ENCODE data around the gene NPTX1.

NPTX1 gene

GRCh38 chr17:80486692-80487091, 10.3 kb upstream of the NPTX1 start:
- Histone ChIP-seq H3K9me3 (ENCODE audit: low read length) (no peaks in the 10 kb centered on the region), H3K27me3 (ENCODE audit: control insufficient read depth in 1 of 2, insufficient read depth in 2 of 2, low read length in 2 of 2) (peaks cover 0 to 29% of the 10 kb centered on the region in 2 donors), H3K4me3 (ENCODE audit: low read depth in 1 of 2, low read length in 2 of 2) (no peak overlapping the region), H3K4me1 (ENCODE audit: insufficient read depth, low read length) (no peaks in the 10 kb centered on the region), H3K9ac (ENCODE audit: low read length) (no peak overlapping the region), H3K36me3 (ENCODE audit: insufficient read depth, low read length) (no peaks in the 10 kb centered on the region), H3K27ac (ENCODE audit: low read depth, low read length) (no peak overlapping the region)

DNA sequence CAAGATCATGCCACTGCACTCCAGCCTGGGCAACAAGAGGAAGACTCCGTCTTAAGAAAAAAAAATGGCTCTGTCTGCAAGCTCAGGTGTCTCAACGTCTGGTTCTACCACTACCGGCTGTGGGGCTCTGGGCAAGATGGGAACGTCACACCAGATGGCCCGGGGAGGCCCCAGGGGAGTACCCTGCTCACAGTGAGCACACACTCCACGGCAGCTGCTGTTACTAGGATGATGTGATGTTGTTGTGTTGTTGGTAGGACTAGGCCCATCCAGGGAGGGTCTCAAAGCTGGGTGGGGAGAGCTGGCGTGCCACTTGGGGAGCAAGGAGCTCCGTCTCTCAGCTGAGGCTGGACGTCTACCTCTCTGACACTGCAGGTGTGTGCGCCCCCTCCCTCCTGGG, 9.4 kb upstream of the NPTX1 start:
- H3K4me1 ChIP-seq (ENCODE audit: insufficient read depth, low read length) = no peaks in the 10 kb centered on the region
- no peak overlapping the region for H3K27ac ChIP-seq (ENCODE audit: low read depth, low read length)
- H3K36me3 ChIP-seq (ENCODE audit: insufficient read depth, low read length) = no peaks in the 10 kb centered on the region
- H3K4me3 ChIP-seq (ENCODE audit: low read depth in 1 of 2, low read length in 2 of 2) = no peak overlapping the region
- H3K9ac ChIP-seq (ENCODE audit: low read length) = no peak overlapping the region
- no peaks in the 10 kb centered on the region for H3K9me3 ChIP-seq (ENCODE audit: low read length)
- peaks cover 0 to 29% of the 10 kb centered on the region in 2 donors for H3K27me3 ChIP-seq (ENCODE audit: control insufficient read depth in 1 of 2, insufficient read depth in 2 of 2, low read length in 2 of 2)

- no peak overlapping the region for H3K4me3 ChIP-seq (ENCODE audit: low read depth in 1 of 2, low read length in 2 of 2)
- H3K9ac ChIP-seq (ENCODE audit: low read length) = no peak overlapping the region
- no peaks in the 10 kb centered on the region for H3K4me1 ChIP-seq (ENCODE audit: insufficient read depth, low read length)
- H3K9me3 ChIP-seq (ENCODE audit: low read length) = no peaks in the 10 kb centered on the region
- H3K27ac ChIP-seq (ENCODE audit: low read depth, low read length) = no peak overlapping the region
- no peaks in the 10 kb centered on the region for H3K36me3 ChIP-seq (ENCODE audit: insufficient read depth, low read length)
- H3K27me3 ChIP-seq (ENCODE audit: control insufficient read depth in 1 of 2, insufficient read depth in 2 of 2, low read length in 2 of 2) = peaks cover 0 to 44% of the 10 kb centered on the region in 2 donors
Measured at GRCh38 chr17:80482555-80483308, 6.3 kb upstream of the NPTX1 start.

GRCh38 chr17:80482058-80482318, 5.6 kb upstream of the NPTX1 start:
- H3K27me3 ChIP-seq (ENCODE audit: control insufficient read depth in 1 of 2, insufficient read depth in 2 of 2, low read length in 2 of 2) = peaks cover 0 to 44% of the 10 kb centered on the region in 2 donors
- no peaks in the 10 kb centered on the region for H3K36me3 ChIP-seq (ENCODE audit: insufficient read depth, low read length)
- no peak overlapping the region for H3K4me3 ChIP-seq (ENCODE audit: low read depth in 1 of 2, low read length in 2 of 2)
- no peak overlapping the region for H3K9ac ChIP-seq (ENCODE audit: low read length)
- H3K27ac ChIP-seq (ENCODE audit: low read depth, low read length) = no peak overlapping the region
- H3K9me3 ChIP-seq (ENCODE audit: low read length) = no peaks in the 10 kb centered on the region
- no peaks in the 10 kb centered on the region for H3K4me1 ChIP-seq (ENCODE audit: insufficient read depth, low read length)

DNA sequence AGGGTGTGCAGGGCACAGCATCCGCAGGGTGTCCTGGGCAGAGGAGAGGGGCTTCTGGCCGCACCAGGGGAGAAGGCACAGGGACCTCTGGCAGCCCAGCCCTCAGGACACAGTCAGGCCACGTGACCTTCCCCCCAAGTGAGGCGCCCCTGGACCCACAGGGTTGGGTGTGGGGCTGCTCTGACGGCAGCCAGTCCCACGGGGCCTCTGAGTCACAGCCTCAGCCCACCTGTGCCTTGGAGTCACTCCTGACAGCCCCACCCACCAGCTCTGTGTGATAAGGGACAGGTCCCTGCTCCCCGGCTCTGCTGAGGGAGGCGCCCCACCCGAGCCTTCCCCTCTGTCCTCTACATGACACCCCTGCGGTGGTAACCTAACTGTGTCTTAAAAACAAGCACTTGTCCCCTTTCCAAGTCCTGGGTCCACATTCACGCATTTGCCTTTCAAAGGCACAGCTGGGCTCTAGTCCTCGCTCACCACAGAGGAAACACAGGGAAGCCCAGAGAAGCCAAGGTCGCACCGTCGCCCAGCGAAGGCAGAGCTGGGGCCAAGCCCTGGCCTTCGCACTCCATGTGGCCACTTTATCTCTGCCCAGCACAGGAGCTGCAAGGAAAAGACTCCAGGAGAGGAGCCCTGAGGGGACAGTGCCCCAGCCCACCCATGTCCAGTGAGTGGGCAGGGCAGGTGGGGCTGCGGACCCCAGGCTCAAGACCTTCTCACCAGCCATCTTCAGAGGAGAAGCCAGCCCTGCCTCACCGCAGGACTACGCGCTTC, 5.1 kb upstream of the NPTX1 start:
- H3K4me3 ChIP-seq (ENCODE audit: low read depth in 1 of 2, low read length in 2 of 2) = no peak overlapping the region
- H3K9me3 ChIP-seq (ENCODE audit: low read length) = no peaks in the 10 kb centered on the region
- H3K4me1 ChIP-seq (ENCODE audit: insufficient read depth, low read length) = no peaks in the 10 kb centered on the region
- no peaks in the 10 kb centered on the region for H3K36me3 ChIP-seq (ENCODE audit: insufficient read depth, low read length)
- H3K27me3 ChIP-seq (ENCODE audit: control insufficient read depth in 1 of 2, insufficient read depth in 2 of 2, low read length in 2 of 2) = peaks cover 0 to 42% of the 10 kb centered on the region in 2 donors
- H3K27ac ChIP-seq (ENCODE audit: low read depth, low read length) = no peak overlapping the region
- no peak overlapping the region for H3K9ac ChIP-seq (ENCODE audit: low read length)

GRCh38 chr17:80480248-80480647, 3.8 kb upstream of the NPTX1 start:
- Histone ChIP-seq H3K4me3 (ENCODE audit: low read depth in 1 of 2, low read length in 2 of 2) (no peak overlapping the region), H3K27ac (ENCODE audit: low read depth, low read length) (no peak overlapping the region), H3K9me3 (ENCODE audit: low read length) (no peaks in the 10 kb centered on the region), H3K27me3 (ENCODE audit: control insufficient read depth in 1 of 2, insufficient read depth in 2 of 2, low read length in 2 of 2) (peaks cover 0 to 41% of the 10 kb centered on the region in 2 donors), H3K36me3 (ENCODE audit: insufficient read depth, low read length) (no peaks in the 10 kb centered on the region), H3K4me1 (ENCODE audit: insufficient read depth, low read length) (no peaks in the 10 kb centered on the region), H3K9ac (ENCODE audit: low read length) (no peak overlapping the region)

DNA sequence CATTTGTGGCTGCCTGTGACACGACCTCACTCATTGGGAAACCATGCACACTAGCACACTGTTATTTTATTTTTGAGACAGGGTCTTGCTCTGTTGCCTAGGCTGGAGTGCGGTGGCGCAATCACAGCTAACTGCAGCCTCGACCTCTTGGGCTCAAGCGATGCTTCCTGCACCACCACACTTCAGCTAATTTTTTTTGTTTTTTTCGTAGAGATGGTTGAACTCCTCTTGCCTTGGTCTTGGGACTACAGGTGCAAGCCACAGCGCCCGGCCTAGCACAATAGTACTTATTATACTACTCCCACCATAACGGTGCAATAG, 2.8 kb upstream of the NPTX1 start:
- Histone ChIP-seq H3K36me3 (ENCODE audit: insufficient read depth, low read length) (no peaks in the 10 kb centered on the region), H3K9me3 (ENCODE audit: low read length) (no peaks in the 10 kb centered on the region), H3K9ac (ENCODE audit: low read length) (no peak overlapping the region), H3K27ac (ENCODE audit: low read depth, low read length) (no peak overlapping the region), H3K27me3 (ENCODE audit: control insufficient read depth in 1 of 2, insufficient read depth in 2 of 2, low read length in 2 of 2) (peaks cover 0 to 41% of the 10 kb centered on the region in 2 donors), H3K4me3 (ENCODE audit: low read depth in 1 of 2, low read length in 2 of 2) (no peak overlapping the region), H3K4me1 (ENCODE audit: insufficient read depth, low read length) (peaks cover 3% of the 10 kb centered on the region)

DNA sequence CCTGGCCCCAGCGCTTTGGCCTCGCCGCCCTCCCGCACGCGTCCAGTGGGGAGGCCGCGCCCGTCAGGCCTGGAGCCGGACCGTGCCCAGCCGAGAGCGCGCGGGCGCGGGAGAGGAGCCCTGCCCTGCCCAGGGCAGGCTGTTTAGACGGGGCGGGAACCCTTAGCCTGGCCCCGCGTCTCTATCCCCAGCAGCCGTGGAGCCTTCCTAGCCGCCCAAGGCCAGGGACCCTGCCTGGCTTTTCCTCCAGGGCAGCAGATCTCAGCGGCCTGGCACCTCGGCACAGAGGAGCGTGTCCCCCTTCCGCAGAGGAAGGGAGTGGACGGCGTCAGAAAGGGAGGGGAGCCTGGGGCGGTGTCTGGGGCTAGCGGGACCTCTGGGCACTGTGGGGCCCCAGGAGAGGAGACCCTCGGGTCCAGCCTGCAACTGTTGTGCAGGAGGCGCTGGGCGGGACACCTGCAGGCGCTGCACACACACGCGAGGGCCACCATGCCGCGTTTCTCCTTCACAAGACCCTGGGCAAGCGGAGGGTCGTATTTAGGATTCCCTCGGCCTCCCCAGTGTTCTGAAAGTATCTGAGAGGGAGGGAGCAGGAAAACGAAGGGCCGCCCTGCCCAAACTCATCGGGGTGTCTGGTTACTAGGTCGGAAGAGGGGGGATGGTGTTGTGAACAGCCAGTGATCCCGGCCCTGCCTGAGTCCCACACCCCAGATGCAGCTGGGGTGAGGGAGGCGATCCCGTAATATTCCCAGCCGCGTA, 2.3 kb upstream of the NPTX1 start:
- no peak overlapping the region for H3K27ac ChIP-seq (ENCODE audit: low read depth, low read length)
- peaks cover 9% of the 10 kb centered on the region for H3K4me1 ChIP-seq (ENCODE audit: insufficient read depth, low read length)
- H3K4me3 ChIP-seq (ENCODE audit: low read depth in 1 of 2, low read length in 2 of 2) = peak overlapping the region in 1 of 2 donors; percentile 28
- H3K9me3 ChIP-seq (ENCODE audit: low read length) = no peaks in the 10 kb centered on the region
- H3K36me3 ChIP-seq (ENCODE audit: insufficient read depth, low read length) = no peaks in the 10 kb centered on the region
- peaks cover 0 to 41% of the 10 kb centered on the region in 2 donors for H3K27me3 ChIP-seq (ENCODE audit: control insufficient read depth in 1 of 2, insufficient read depth in 2 of 2, low read length in 2 of 2)
- H3K9ac ChIP-seq (ENCODE audit: low read length) = no peak overlapping the region

DNA sequence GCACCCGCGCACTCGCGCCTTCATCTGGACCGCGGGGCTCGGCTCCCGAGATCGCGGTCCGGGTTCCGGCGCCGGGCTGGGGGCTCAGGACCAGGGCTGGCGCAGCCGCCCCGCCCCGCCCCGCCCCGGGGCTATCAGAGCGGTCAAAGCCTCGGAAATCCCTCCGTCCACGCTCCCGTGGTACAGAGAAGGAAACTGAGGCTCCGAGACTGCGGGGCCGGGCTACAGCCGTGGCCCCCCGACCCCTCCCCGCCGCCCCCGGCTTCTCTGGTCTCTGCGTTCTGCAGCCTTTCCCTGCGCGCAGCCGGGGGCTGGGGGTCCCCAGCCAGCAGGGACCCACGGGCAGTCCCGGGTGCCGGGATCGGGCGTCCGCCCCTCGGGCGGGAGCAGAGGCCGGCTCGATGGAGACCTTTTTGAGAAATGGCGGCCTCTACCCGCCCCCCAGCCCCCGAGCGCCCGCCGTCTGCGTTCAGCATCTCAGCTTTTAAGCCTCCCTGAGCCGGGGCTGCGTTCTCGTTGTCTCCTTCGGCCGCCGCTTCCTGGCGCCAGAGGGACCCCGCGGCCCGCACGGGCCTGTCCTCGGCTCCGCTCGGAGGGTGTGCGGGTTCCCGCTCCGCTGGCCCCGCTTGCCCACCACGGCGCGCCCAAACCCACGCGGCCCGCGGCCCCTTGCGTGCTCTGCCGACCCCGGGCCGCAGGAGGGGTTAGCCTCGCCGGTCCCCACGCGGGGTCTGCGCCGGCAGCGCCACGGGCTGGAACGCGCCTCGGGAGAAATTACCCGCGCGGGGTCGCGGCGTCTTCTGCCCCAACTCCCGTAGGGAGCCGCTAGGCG, 1.5 kb upstream of the NPTX1 start:
- H3K4me1 ChIP-seq (ENCODE audit: insufficient read depth, low read length) = peaks cover 17% of the 10 kb centered on the region
- peaks cover 6% of the 10 kb centered on the region for H3K36me3 ChIP-seq (ENCODE audit: insufficient read depth, low read length)
- H3K9ac ChIP-seq (ENCODE audit: low read length) = no peak overlapping the region
- peaks cover 0 to 41% of the 10 kb centered on the region in 2 donors for H3K27me3 ChIP-seq (ENCODE audit: control insufficient read depth in 1 of 2, insufficient read depth in 2 of 2, low read length in 2 of 2)
- no peaks in the 10 kb centered on the region for H3K9me3 ChIP-seq (ENCODE audit: low read length)
- H3K4me3 ChIP-seq (ENCODE audit: low read depth in 1 of 2, low read length in 2 of 2) = peak overlapping the region in 1 of 2 donors; percentile 28
- no peak overlapping the region for H3K27ac ChIP-seq (ENCODE audit: low read depth, low read length)

DNA sequence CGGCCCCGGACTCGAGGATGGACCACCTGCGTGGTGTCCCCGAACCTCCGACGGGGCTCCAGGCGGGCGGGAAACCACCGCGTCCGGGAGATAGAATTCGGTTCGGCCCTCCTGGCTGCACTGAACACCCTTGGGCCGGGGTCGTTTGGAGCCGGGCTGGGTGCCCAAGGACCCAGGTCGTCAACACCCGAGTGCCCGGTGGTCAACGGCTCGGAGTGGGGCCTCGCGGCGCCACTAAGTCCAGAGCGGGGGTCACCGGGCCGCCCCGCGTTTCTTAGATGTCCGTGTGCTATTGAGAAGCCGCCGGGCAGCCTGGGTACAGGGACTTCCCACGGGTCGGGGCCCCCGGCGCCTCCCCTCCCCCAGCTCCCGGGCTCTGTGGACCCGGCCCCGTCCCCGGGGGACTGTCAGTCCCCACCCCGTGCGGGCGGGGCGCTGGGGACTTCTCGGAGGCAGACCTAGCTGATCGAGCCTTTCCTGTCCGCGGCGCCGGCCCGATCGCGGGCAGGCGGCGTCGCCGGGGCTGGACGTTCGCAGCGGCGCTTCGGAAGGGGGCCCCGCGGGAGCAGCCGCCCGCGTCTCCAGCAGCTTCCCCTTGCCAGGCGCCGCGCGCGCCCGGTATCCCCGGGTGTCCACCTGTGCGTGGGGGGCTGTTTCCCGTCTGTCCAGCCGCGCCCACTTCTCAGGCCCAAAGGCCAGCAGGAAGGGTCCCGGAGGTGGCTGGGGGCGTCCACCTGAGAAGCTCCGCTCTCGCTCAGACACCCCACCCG, 655 bp upstream of the NPTX1 start:
- peak overlapping the region; percentile 16 to 72 for H3K4me3 ChIP-seq (ENCODE audit: low read depth in 1 of 2, low read length in 2 of 2)
- H3K27me3 ChIP-seq (ENCODE audit: control insufficient read depth in 1 of 2, insufficient read depth in 2 of 2, low read length in 2 of 2) = peaks cover 0 to 36% of the 10 kb centered on the region in 2 donors
- H3K9ac ChIP-seq (ENCODE audit: low read length) = no peak overlapping the region
- H3K27ac ChIP-seq (ENCODE audit: low read depth, low read length) = no peak overlapping the region
- H3K9me3 ChIP-seq (ENCODE audit: low read length) = no peaks in the 10 kb centered on the region
- H3K4me1 ChIP-seq (ENCODE audit: insufficient read depth, low read length) = peaks cover 23% of the 10 kb centered on the region
- H3K36me3 ChIP-seq (ENCODE audit: insufficient read depth, low read length) = peaks cover 8% of the 10 kb centered on the region
